Measurements from ENCODE around the gene FAM47B.

FAM47B gene

GRCh38 chrX:34927866-34928265 lies 14.7 kb upstream of the FAM47B start:
- TF ChIP-seq SIN3A (IDR thresholded peaks at IDR 0.05; ENCODE audit: borderline replicate concordance, insufficient read depth, low read length) = no peak
- TF ChIP-seq POLR2AphosphoS5 (IDR thresholded peaks at IDR 0.05; ENCODE audit: low read depth, low read length) = no peak

DNA sequence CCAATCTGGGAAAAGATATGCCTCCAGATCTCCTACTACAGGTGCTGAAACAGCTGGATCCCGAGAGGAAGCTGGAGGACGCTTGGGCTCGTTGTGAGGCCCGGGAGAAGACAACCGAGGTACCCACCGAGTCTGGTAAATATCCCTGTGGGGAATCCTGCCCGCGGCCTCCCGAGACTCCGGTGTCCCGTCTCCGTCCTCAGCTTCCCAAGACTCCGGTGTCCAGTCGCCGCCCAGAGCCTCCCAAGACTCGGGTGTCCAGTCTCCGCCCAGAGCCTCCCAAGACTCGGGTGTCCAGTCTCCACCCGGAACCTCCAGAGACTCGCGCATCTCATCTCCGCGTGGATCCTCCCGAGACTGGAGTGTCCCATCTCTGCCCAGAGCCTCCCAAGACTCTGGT lies 639 bp downstream of the FAM47B start:
- TF ChIP-seq POLR2AphosphoS5 (IDR thresholded peaks at IDR 0.05; ENCODE audit: low read depth, low read length) = no peak
- TF ChIP-seq TAF1 (IDR thresholded peaks at IDR 0.05; ENCODE audit: borderline replicate concordance, insufficient read depth, low read length) = no peak
- no peak for TF ChIP-seq SIN3A (IDR thresholded peaks at IDR 0.05; ENCODE audit: borderline replicate concordance, insufficient read depth, low read length)
- TF ChIP-seq, protein P1, sequence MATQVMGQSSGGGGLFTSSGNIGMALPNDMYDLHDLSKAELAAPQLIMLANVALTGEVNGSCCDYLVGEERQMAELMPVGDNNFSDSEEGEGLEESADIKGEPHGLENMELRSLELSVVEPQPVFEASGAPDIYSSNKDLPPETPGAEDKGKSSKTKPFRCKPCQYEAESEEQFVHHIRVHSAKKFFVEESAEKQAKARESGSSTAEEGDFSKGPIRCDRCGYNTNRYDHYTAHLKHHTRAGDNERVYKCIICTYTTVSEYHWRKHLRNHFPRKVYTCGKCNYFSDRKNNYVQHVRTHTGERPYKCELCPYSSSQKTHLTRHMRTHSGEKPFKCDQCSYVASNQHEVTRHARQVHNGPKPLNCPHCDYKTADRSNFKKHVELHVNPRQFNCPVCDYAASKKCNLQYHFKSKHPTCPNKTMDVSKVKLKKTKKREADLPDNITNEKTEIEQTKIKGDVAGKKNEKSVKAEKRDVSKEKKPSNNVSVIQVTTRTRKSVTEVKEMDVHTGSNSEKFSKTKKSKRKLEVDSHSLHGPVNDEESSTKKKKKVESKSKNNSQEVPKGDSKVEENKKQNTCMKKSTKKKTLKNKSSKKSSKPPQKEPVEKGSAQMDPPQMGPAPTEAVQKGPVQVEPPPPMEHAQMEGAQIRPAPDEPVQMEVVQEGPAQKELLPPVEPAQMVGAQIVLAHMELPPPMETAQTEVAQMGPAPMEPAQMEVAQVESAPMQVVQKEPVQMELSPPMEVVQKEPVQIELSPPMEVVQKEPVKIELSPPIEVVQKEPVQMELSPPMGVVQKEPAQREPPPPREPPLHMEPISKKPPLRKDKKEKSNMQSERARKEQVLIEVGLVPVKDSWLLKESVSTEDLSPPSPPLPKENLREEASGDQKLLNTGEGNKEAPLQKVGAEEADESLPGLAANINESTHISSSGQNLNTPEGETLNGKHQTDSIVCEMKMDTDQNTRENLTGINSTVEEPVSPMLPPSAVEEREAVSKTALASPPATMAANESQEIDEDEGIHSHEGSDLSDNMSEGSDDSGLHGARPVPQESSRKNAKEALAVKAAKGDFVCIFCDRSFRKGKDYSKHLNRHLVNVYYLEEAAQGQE (IDR thresholded peaks at IDR 0.05; ENCODE audit: insufficient read depth in 1 of 2, low read depth in 2 of 2, low read length in 2 of 2) = no peak

GRCh38 chrX:34956916-34957315 lies 14.3 kb downstream of the FAM47B start:
- TF ChIP-seq SIN3A (IDR thresholded peaks at IDR 0.05; ENCODE audit: borderline replicate concordance, insufficient read depth, low read length) (no peak), FOXP2 (optimal IDR thresholded peaks at IDR 0.05; ENCODE audit: borderline replicate concordance, extremely low read depth, extremely low read length, insufficient read depth) (no peak), POLR2AphosphoS5 (IDR thresholded peaks at IDR 0.05; ENCODE audit: low read depth, low read length) (no peak), TAF1 (IDR thresholded peaks at IDR 0.05; ENCODE audit: borderline replicate concordance, insufficient read depth, low read length) (no peak)
- TF ChIP-seq, protein P1 (IDR thresholded peaks at IDR 0.05; ENCODE audit: insufficient read depth in 1 of 2, low read depth in 2 of 2, low read length in 2 of 2) = no peak

DNA sequence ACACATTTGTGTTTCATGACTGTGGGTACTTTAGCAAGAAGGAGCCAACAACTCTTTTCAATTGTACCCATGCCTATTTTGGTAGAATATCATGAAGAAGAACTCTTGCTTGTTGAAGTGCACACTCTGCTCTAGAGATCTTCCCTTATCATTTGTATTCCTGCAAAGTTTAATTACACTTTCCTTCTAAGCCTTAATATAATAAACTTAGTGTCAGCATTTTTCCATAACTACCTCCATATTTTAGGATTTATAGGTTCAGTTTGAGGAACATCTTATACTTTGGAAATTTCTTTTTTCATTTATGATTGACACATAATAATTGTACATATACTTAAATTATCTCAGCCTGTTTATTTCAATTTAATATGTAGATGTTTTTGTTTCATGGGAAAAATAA lies 19.1 kb downstream of the FAM47B start:
- TF ChIP-seq TAF1 (IDR thresholded peaks at IDR 0.05; ENCODE audit: borderline replicate concordance, insufficient read depth, low read length) (no peak), POLR2AphosphoS5 (IDR thresholded peaks at IDR 0.05; ENCODE audit: low read depth, low read length) (no peak), FOXP2 (optimal IDR thresholded peaks at IDR 0.05; ENCODE audit: borderline replicate concordance, extremely low read depth, extremely low read length, insufficient read depth) (no peak), SIN3A (IDR thresholded peaks at IDR 0.05; ENCODE audit: borderline replicate concordance, insufficient read depth, low read length) (no peak)
- TF ChIP-seq, protein P1 (IDR thresholded peaks at IDR 0.05; ENCODE audit: insufficient read depth in 1 of 2, low read depth in 2 of 2, low read length in 2 of 2) = no peak

DNA sequence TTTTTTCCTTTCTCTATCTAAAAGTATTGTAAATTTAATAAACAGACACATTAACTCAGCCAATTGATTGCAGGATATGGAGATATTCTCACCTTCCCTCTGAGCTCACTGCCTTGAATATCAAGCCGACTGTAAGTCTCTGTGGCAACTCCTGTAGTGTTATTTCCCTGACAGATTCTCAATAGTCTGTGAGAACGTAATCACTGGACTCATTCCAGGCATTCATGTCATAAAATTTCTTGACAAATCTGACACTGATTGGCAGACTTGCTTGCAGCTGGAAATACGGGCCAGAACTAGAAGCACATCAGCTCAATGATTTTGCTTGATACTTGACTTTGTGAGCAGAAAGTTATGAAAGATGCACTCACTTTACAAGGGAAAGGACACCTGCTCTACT lies 29.6 kb downstream of the FAM47B start:
- TF ChIP-seq SIN3A (IDR thresholded peaks at IDR 0.05; ENCODE audit: borderline replicate concordance, insufficient read depth, low read length) (no peak), TAF1 (IDR thresholded peaks at IDR 0.05; ENCODE audit: borderline replicate concordance, insufficient read depth, low read length) (no peak), FOXP2 (optimal IDR thresholded peaks at IDR 0.05; ENCODE audit: borderline replicate concordance, extremely low read depth, extremely low read length, insufficient read depth) (no peak), POLR2AphosphoS5 (IDR thresholded peaks at IDR 0.05; ENCODE audit: low read depth, low read length) (no peak)
- TF ChIP-seq, protein P1 (IDR thresholded peaks at IDR 0.05; ENCODE audit: insufficient read depth in 1 of 2, low read depth in 2 of 2, low read length in 2 of 2) = no peak
